ENCODE results near the gene PDE8A. TPM values are rescaled to one million over a fixed set of nuclear protein-coding genes. Genes with fewer than 3 reads are reported as not detected.

PDE8A gene
- total and polyA plus RNA-seq, 10 of the 15 experiments (the other 5 are each of a cell fraction or from before 2014, with no cell fraction given), result 6.7 to 69.2 (median 27.2) TPM

DNA sequence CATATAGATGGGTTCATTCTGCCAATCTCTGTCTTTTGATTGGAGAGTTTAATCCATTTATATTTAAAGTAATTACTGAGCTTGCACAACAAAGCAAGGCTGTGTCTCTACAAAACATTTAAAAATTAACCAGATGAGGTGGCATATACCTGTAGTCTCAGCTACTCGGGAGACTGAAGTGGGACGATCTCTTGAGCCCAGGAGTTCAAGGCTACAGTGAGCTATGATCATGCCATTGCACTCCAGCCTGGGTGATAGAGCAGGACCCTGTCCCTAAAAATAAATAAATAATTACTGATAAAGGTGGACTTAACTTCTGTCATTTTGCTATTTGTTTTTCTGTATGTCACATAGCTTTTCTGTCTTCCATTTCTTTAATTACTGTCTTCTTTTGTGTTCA, 78.1 kb downstream of the PDE8A start:
- ChIA-PET POLR2A (no interaction called here), CTCF (interaction anchor here (1.0 to 1.4 kb wide), 3 partner anchors 14 to 473 kb away, joined by 3 read pairs; no protein-coding TSS in a partner anchor), SMC1A (ENCODE audit: uncharacterized antibody, unreplicated experiment) (interaction anchor here (1.1 to 1.9 kb wide), 3 partner anchors 9 to 35 kb away, joined by 3 to 11 read pairs (median 7); no protein-coding TSS in a partner anchor), RAD21 (ENCODE audit: unreplicated experiment) (no interaction called here)
- Histone ChIP-seq H3K9me3 (replicated peaks; ENCODE audit: control insufficient read depth, insufficient read depth, low read length) (peaks cover 9% of the 10 kb centered on the region; the same call in 2 of the 3 replicates), H4K20me1 (ENCODE audit: control insufficient read depth, insufficient read depth) (no peaks in the 10 kb centered on the region), H3K4me3 (no peak overlapping the region), H3K27ac (ENCODE audit: control insufficient read depth, insufficient read depth) (no peak overlapping the region), H2AFZ (ENCODE audit: control insufficient read depth, low read depth, low read length) (no peak overlapping the region), H3K4me1 (ENCODE audit: control insufficient read depth, insufficient read depth, low read length) (no peaks in the 10 kb centered on the region), H3K79me2 (ENCODE audit: control insufficient read depth, insufficient read depth, low read length) (peaks cover 9% of the 10 kb centered on the region), H3K9ac (ENCODE audit: control insufficient read depth, insufficient read depth, low read length) (no peak overlapping the region), H3K4me2 (ENCODE audit: control insufficient read depth, insufficient read depth) (no peak overlapping the region), H3K36me3 (ENCODE audit: control insufficient read depth in 2 of 2, insufficient read depth in 2 of 2, low read length in 1 of 2) (no peaks in the 10 kb centered on the region; a peak in 1 of 4 replicates), H3K27me3 (replicated peaks in 1 of 2; ENCODE audit: control insufficient read depth in 2 of 2, insufficient read depth in 2 of 2, low read length in 1 of 2) (no peaks in the 10 kb centered on the region)
- DNase-seq (ENCODE audit: low read depth, low spot score) (no peak), ATAC-seq (no peak), FAIRE-seq (no peak)
- no peak for TF ChIP-seq BRCA1 (IDR thresholded peaks at IDR 0.05; ENCODE audit: low read depth, low read length)
- WGBS (ENCODE audit: insufficient coverage, insufficient replicate concordance, low lambda C conversion rate, missing lambda C conversion rate), result 100% methylated on average over 2 of the region's 2 CpGs
- no TSS peak for BruUV-seq (replicated peaks)
- intact Hi-C loops (cut with micrococcal nuclease; ENCODE audit: unreplicated experiment) (no loop called here), in situ Hi-C loops (cut with MboI) (no loop called here)

DNA sequence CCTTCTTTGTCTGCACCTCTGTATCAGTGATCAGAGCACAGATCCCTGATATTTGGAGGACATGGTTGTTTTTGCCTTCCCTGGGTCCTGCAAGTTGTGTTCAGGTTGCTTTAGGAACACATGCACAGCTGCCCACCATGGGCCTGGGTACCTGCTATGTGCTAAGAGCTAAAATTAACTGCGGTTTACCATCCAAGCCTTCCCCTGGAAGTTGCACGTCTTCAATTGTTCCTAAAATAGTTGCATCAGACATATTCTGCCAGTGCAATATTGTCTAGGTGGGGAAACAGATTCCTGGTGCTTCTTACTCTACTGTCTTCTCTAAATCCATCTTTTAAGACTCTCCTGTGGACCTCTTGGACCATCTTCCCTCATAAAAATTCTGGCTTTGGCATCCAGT, 80.9 kb downstream of the PDE8A start:
- no peak for ATAC-seq
- FAIRE-seq, result no peak
- Histone ChIP-seq H3K79me2 (ENCODE audit: control insufficient read depth, insufficient read depth, low read length) (peaks cover 9% of the 10 kb centered on the region), H3K4me2 (ENCODE audit: control insufficient read depth, insufficient read depth) (no peak overlapping the region), H3K27ac (ENCODE audit: control insufficient read depth, insufficient read depth) (no peak overlapping the region), H3K4me3 (no peak overlapping the region), H4K20me1 (ENCODE audit: control insufficient read depth, insufficient read depth) (no peaks in the 10 kb centered on the region), H3K9ac (ENCODE audit: control insufficient read depth, insufficient read depth, low read length) (no peak overlapping the region), H3K36me3 (ENCODE audit: control insufficient read depth in 2 of 2, insufficient read depth in 2 of 2, low read length in 1 of 2) (peaks cover 2 to 3% of the 10 kb centered on the region in 2 experiments; a peak in 3 of 4 replicates), H3K9me3 (replicated peaks; ENCODE audit: control insufficient read depth, insufficient read depth, low read length) (peaks cover 5% of the 10 kb centered on the region; the same call in 2 of the 3 replicates), H3K27me3 (replicated peaks in 1 of 2; ENCODE audit: control insufficient read depth in 2 of 2, insufficient read depth in 2 of 2, low read length in 1 of 2) (no peaks in the 10 kb centered on the region), H2AFZ (ENCODE audit: control insufficient read depth, low read depth, low read length) (no peak overlapping the region), H3K4me1 (ENCODE audit: control insufficient read depth, insufficient read depth, low read length) (no peaks in the 10 kb centered on the region)
- RAD21 ChIA-PET (ENCODE audit: unreplicated experiment), result no interaction called here
- CTCF ChIA-PET, result interaction anchor here (0.7 kb wide), 1 partner anchor 143 kb away, joined by 3 read pairs; no protein-coding TSS in a partner anchor
- WGBS (ENCODE audit: insufficient coverage, insufficient replicate concordance, low lambda C conversion rate, missing lambda C conversion rate), result 88% methylated on average over 2 of the region's 2 CpGs
- in situ Hi-C loops (cut with MboI), result no loop called here
- DNase-seq (ENCODE audit: low read depth, low spot score), result no peak
- no peak for TF ChIP-seq KAT2A (conservative IDR thresholded peaks at IDR 0.05; ENCODE audit: control insufficient read depth, low read depth, low read length)
- TF ChIP-seq NFXL1 (IDR thresholded peaks at IDR 0.05; ENCODE audit: borderline replicate concordance), result no peak
- TF ChIP-seq CHD4 (IDR thresholded peaks at IDR 0.05), result no peak
- no peak for TF ChIP-seq NFYB (IDR thresholded peaks at IDR 0.05; ENCODE audit: insufficient read depth, low read depth, low read length)
- intact Hi-C loops (cut with micrococcal nuclease; ENCODE audit: unreplicated experiment), result no loop called here
- POLR2A ChIA-PET, result interaction anchor here (0.6 kb wide), 1 partner anchor 184 kb away, joined by 3 read pairs; no protein-coding TSS in a partner anchor
- BruUV-seq (replicated peaks), result no TSS peak
- SMC1A ChIA-PET (ENCODE audit: uncharacterized antibody, unreplicated experiment), result interaction anchor here (2.2 kb wide), 1 partner anchor 10 kb away, joined by 9 read pairs; no protein-coding TSS in a partner anchor
